Nephron (organoid): ENCODE results near the gene MAP3K20.
"Not testable (repeated sequence)": the region's sequence is repeated elsewhere in the genome, so short reads cannot be mapped to it uniquely, and the experiment has no call there.

Source experiments
- H3K27ac Mint-ChIP-seq, 3 experiments: 2 replicates each; pipeline ENCODE4 v1.8.0; 2020; ENCODE audit warnings: mixed read lengths in 3 of 3, mild to moderate bottlenecking in 2 of 3, moderate library complexity in 1 of 3
- H3K27me3 Mint-ChIP-seq: 2 replicates; pipeline ENCODE4 v1.8.0; 2021; ENCODE audit warnings: low read depth, mild to moderate bottlenecking, moderate library complexity, mixed read lengths
- H3K36me3 Mint-ChIP-seq: 2 replicates; pipeline ENCODE4 v1.8.0; 2020; ENCODE audit warnings: low read depth, mixed read lengths
- H3K4me1 Mint-ChIP-seq: 2 replicates; pipeline ENCODE4 v1.8.0; 2020; ENCODE audit warnings: mixed read lengths
- H3K4me3 Mint-ChIP-seq, 3 experiments: 2 replicates each; pipeline ENCODE4 v1.8.0; 2020; ENCODE audit warnings: mild to moderate bottlenecking in 3 of 3, mixed read lengths in 3 of 3, moderate library complexity in 2 of 3
- H3K9me3 Mint-ChIP-seq: 2 replicates; pipeline ENCODE4 v1.8.0; 2020; ENCODE audit warnings: mixed read lengths
- TF ChIP-seq, protein P1 (sequence below), 3 experiments: fragments of 200-600 bp; sonication (generic); IDR thresholded peaks; one replicate each; pipeline ENCODE4 v1.5.0; 2021; ENCODE audit warnings: antibody characterized with exemption in 3 of 3; ENCODE audit not compliant: unreplicated experiment in 3 of 3

MAP3K20 gene

DNA sequence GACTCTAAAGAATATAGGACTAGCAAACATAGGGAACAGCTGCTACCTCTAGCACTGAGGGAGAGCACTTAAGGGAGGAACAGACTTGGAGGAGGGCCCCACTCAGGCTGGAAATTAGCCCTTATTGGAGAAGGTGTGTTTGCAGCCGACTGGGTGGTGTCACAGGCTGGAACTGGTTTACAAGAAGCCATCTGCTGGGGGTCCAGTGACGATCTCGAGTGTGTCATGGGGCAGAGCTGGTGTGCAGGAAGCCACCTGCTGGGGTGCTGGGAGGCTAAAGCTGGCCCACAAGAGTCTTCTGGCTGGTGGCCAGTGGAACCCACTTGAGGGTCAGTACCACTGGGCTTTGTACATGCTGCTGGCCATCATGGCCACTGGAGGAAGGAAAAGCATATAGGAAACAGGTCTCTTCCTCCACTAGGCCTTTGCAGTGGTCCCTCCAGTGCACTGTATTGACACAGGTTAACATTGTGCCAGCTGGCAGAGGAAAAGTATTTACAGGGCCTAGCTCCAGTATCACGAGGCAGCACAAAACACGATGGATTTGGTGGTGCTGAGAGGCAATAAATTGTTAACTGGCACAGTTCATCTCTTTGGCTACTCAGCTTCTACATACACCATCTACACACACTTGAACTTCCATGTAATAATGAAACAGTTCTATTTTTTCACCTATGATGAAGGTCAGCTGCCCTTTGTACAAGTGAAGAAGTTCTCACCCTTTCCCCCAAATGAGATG, 43.6 kb downstream of the MAP3K20 start:
- H3K27ac Mint-ChIP-seq = no peak overlapping the region
- peaks cover 9% of the 10 kb centered on the region for H3K9me3 Mint-ChIP-seq
- no peaks in the 10 kb centered on the region for H3K27me3 Mint-ChIP-seq
- no peaks in the 10 kb centered on the region for H3K4me1 Mint-ChIP-seq
- no peak overlapping the region for H3K4me3 Mint-ChIP-seq
- TF ChIP-seq, protein P1, sequence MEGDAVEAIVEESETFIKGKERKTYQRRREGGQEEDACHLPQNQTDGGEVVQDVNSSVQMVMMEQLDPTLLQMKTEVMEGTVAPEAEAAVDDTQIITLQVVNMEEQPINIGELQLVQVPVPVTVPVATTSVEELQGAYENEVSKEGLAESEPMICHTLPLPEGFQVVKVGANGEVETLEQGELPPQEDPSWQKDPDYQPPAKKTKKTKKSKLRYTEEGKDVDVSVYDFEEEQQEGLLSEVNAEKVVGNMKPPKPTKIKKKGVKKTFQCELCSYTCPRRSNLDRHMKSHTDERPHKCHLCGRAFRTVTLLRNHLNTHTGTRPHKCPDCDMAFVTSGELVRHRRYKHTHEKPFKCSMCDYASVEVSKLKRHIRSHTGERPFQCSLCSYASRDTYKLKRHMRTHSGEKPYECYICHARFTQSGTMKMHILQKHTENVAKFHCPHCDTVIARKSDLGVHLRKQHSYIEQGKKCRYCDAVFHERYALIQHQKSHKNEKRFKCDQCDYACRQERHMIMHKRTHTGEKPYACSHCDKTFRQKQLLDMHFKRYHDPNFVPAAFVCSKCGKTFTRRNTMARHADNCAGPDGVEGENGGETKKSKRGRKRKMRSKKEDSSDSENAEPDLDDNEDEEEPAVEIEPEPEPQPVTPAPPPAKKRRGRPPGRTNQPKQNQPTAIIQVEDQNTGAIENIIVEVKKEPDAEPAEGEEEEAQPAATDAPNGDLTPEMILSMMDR (IDR thresholded peaks at IDR 0.05; ENCODE audit: unreplicated experiment in 3 of 3) = no peak
- H3K36me3 Mint-ChIP-seq = peaks cover 18% of the 10 kb centered on the region

GRCh38 chr2:173119944-173120343, 44.3 kb downstream of the MAP3K20 start:
- TF ChIP-seq, protein P1 (IDR thresholded peaks at IDR 0.05; ENCODE audit: unreplicated experiment in 3 of 3) = no peak
- H3K27ac Mint-ChIP-seq = no peak overlapping the region
- H3K27me3 Mint-ChIP-seq = no peaks in the 10 kb centered on the region
- no peaks in the 10 kb centered on the region for H3K4me1 Mint-ChIP-seq
- H3K36me3 Mint-ChIP-seq = peaks cover 11% of the 10 kb centered on the region
- peaks cover 2% of the 10 kb centered on the region for H3K9me3 Mint-ChIP-seq
- no peak overlapping the region for H3K4me3 Mint-ChIP-seq

- no peaks in the 10 kb centered on the region for H3K27me3 Mint-ChIP-seq
- H3K27ac Mint-ChIP-seq = no peak overlapping the region
- TF ChIP-seq, protein P1 (IDR thresholded peaks at IDR 0.05; ENCODE audit: unreplicated experiment in 3 of 3) = no peak
- H3K36me3 Mint-ChIP-seq = peaks cover 8% of the 10 kb centered on the region
- H3K4me1 Mint-ChIP-seq = no peaks in the 10 kb centered on the region
- H3K4me3 Mint-ChIP-seq = no peak overlapping the region
- H3K9me3 Mint-ChIP-seq = no peaks in the 10 kb centered on the region
Observed at GRCh38 chr2:173122936-173123335, 47.3 kb downstream of the MAP3K20 start.

DNA sequence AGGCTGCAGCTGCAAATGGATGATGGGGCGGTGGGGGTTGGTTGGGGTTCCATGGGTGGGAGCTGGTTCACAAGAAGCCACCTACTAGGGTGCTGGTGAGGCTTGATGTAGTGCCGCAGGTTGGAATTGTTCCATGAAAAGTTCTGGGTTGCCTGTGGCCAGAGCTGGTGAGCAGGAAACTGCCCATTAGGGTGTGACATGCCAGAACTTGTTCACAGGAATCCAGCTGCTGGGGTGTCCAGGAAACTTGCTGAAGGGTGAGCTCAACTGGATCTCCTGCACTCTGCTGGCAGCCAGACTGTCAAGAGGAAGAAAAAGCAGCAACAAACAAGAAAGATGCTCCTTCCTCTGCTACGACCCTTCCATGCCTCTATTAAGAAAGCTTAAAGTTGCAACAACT, 48.8 kb downstream of the MAP3K20 start:
- no peak overlapping the region for H3K4me3 Mint-ChIP-seq
- no peaks in the 10 kb centered on the region for H3K27me3 Mint-ChIP-seq
- no peak overlapping the region for H3K27ac Mint-ChIP-seq
- H3K36me3 Mint-ChIP-seq = peaks cover 12% of the 10 kb centered on the region
- no peaks in the 10 kb centered on the region for H3K9me3 Mint-ChIP-seq
- TF ChIP-seq, protein P1 (IDR thresholded peaks at IDR 0.05; ENCODE audit: unreplicated experiment in 3 of 3) = no peak
- no peaks in the 10 kb centered on the region for H3K4me1 Mint-ChIP-seq

DNA sequence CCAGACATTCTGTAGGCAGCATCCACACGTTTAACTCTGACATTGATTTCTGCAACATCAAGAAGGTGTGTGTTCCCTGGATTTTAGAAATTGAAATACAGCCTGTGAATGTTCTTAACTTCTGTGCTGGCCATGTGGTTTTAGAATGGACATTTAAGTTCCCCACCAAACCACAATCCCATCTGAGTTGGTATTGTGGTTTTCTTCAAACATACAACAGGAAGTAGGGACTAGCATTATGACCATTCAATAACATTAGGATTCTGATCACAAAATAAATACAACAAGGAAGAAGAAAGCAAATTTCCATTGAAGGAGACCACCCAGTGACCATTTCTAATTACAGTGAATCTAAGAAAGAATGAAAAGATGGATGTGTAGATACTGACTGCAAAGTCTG, 51.2 kb downstream of the MAP3K20 start:
- Mint-ChIP-seq H3K4me3 (no peak overlapping the region), H3K27ac (no peak overlapping the region), H3K9me3 (no peaks in the 10 kb centered on the region), H3K36me3 (peaks cover 11% of the 10 kb centered on the region), H3K4me1 (peaks cover 13% of the 10 kb centered on the region), H3K27me3 (no peaks in the 10 kb centered on the region)
- TF ChIP-seq, protein P1 (IDR thresholded peaks at IDR 0.05; ENCODE audit: unreplicated experiment in 3 of 3) = no peak

- not testable (repeated sequence) for H3K36me3 Mint-ChIP-seq, H3K27ac Mint-ChIP-seq, H3K9me3 Mint-ChIP-seq, H3K4me3 Mint-ChIP-seq, H3K27me3 Mint-ChIP-seq
- H3K4me1 Mint-ChIP-seq = peaks cover 18% of the 10 kb centered on the region
Observed at GRCh38 chr2:173128132-173128531, 52.5 kb downstream of the MAP3K20 start.
